ENCODE results near the gene VSTM2B.
A peak's percentile ranks its signal among the peaks of the same experiment; 100 is the strongest.

The VSTM2B gene

DNA sequence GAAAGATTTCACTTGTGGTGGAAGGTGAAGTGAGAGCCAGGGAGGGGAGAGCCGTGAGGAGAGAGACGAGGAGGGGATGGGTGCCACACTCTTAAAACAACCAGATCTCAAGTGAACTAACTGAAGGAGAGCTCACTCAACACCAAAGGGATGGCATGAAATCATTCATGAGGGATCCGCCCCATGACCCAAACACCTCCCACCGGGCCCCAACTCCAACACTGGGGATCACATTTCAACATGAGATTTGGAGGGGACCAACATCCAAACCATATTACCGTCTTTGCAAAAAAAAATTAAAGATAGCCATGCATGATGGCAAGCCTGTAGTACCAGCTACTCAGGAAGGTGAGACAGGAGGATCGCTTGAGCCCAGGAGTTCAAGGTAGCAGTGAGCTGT is 45.4 kb downstream of the VSTM2B start:
- no peak for DNase-seq

GRCh38 chr19:29573486-29573885 is 47.7 kb downstream of the VSTM2B start:
- DNase-seq = no peak

GRCh38 chr19:29574510-29574909 is 48.7 kb downstream of the VSTM2B start:
- no peak for DNase-seq

- DNase-seq = no peak
Observed at GRCh38 chr19:29576046-29576606, 50.3 kb downstream of the VSTM2B start.

GRCh38 chr19:29576761-29577648 is 51.2 kb downstream of the VSTM2B start:
- no peak for DNase-seq

GRCh38 chr19:29577649-29577963 is 51.8 kb downstream of the VSTM2B start:
- no peak for DNase-seq

- DNase-seq = no peak
Observed at GRCh38 chr19:29578349-29578748, 52.6 kb downstream of the VSTM2B start.

DNA sequence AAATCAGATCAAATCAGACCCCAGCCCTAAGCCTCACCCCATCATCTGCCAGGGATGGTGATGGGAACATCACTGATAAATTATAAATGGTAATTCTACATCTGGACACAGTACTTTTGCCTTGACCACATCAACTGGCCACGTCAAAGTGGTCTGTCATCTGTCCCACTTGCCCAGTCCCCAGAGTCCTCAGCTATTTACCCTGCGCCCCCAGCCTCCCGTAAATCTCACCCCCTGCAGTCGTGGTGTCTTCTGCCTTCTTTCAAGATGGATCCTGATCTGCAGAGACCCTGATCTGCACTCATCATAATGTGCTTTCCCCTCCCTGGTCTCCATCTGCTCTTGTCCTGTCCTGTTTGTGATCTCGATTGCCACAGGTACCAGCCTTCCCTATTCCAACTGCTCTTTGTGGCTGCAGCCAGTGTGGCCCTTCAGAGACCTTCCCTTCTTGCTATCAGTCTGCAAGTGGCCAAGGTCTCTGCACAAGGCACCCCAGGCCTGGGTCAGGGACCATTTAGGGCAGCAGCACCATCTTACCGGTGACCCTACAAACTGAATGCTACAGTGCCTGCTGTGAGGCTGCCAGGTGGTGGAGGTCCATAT is 53.6 kb downstream of the VSTM2B start:
- DNase-seq = no peak

DNA sequence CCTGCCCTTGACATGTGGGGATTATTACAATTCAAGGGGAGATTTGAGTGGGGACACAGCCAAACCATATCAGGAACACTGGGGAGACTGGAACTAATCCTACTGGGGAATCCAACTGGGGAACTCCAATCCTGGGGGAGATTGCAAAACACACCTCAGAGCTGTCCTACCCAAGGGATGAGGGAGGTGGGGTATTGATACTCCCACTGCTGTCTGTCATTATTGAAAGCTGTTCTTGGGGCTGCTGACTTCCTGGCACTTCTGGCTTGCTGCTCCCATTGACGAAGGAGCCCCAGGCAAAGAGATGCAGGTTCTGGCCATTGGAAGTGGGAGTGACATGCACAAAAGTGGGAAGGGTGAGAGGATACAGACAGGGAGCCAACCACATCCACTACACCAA is 55.6 kb downstream of the VSTM2B start:
- no peak for DNase-seq

DNA sequence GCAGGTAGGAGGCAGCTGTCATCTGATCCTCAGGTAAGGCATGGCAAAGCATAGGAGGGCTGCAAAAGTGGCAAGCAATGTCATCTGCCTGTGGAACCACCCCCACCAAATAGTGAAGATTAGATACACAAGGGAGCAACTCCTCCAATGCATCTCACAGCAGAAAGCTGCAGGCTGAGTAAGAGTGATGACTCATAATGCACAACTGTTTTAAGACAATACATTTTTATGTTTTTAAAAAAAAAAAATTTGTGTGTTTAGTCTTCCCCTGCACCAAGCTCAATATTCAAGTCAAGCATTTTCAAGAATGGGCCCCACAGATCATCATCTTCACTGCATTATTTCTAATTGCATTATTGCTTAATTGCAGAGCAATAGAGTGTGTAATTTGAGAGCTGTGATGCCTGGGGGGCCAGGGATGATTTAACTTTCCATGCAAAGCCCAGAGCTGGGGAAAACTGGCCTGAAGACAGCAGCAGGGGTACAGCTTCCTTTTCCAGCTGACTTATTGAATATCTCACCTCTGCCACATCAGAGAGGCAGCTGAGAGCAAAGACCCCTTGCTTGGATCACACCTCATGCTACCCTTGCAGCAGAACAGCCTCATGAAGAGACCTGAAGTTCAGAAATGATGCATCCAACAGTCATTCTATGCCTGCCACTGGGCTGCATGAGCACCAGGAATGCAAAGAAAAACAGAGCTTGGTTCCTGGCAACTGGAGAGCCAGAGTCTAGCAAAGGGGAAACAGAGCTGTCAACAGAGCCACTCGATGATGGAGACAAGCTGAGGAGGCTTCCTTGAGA is 57.6 kb downstream of the VSTM2B start:
- DNase-seq = no peak

GRCh38 chr19:29586401-29586800 is 60.6 kb downstream of the VSTM2B start:
- no peak for DNase-seq

DNA sequence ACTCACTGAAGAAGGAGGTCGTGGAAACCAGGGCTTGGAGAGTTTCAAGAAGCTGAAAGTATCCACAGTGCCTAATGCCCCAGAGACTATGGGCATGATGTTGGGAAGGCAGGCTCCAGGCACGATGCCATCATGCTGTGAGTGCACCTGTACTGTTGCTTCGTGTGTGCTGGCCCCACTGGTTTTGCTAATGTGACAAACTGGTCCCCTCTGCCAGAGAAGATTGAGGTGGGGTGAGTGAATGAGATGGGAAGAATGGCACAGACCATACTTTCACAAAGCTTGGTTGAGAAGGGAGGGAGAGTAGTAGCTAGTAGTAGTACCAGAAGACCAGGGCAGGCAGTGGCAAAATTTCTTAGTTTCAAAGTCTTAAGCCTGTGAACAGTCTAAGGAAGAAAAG is 61.3 kb downstream of the VSTM2B start:
- no peak for DNase-seq

- peak; percentile 35 for DNase-seq
Observed at GRCh38 chr19:29587518-29587986, 61.8 kb downstream of the VSTM2B start.

- DNase-seq = no peak
Observed at GRCh38 chr19:29588095-29588494, 62.3 kb downstream of the VSTM2B start.

DNA sequence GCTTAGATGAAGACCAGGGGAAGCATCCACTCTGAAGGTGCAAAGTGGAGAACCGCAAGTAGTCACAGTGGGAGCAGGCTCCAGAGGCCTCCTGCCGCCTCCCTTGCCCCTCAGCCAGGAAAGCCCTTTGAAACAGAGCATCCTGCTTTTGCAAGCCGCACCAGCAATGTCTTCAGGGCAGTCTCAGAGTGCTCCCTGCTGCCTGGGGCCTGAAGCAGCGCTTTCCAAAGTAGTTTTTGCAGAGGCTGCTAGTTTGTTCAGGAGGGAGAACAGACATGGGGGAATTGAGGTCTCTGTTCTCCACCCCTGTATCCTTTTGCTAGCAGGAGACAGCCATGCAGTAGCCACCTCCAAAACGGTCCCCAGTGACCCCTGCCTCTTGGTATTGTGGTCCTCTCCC is 64.5 kb downstream of the VSTM2B start:
- DNase-seq = no peak

- DNase-seq = no peak
Observed at GRCh38 chr19:29591670-29592069, 65.9 kb downstream of the VSTM2B start.

DNA sequence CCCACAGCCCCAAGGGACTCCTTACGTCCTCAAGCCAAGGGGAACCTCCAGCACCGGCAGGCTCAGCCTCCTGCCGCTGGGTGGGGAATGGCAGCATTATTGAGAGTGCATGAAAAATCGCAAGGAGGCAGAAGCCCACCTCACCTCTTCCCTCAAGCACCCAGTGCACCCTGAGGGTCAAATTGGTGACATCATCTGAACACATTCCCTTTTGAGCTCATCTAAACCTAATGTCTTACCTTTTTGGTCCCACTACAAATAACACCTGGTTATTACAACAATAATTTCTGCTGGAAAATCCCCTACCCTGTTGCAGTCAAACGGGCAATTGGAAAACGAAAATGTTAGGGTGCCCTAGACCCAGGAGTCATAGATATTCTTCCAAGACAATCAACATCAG is 68.1 kb downstream of the VSTM2B start:
- DNase-seq = no peak

DNA sequence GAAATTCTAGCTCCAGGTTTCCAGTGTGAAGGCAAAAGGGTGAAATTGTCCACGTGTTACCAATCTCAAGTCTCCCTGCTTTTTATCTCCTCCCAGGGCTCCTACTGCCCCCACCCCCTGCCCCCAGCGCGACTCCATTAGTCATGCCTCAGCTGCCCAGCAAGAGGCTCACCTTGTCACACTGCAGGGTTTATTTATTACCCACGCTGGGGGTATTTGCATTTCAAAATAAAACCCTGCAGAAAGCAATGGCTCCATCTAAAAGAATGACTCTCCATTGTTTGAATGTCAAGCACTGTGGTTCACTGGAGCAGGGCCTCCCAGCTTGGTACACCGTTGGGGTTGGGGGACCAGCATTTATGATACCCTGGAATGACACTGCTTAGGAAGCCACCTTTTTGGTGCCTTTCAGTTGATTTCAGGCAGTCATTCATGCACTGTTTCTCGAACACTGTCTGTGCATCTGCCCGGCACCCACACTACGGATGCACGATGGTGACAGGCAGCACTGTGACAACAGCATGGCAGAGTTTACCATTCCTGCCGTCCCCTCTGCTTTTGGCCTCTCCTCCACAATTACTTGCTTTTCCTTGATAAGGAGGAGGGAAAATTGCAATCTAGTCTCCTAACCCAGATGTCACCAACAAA is 70.4 kb downstream of the VSTM2B start:
- DNase-seq = peak; percentile 12

DNA sequence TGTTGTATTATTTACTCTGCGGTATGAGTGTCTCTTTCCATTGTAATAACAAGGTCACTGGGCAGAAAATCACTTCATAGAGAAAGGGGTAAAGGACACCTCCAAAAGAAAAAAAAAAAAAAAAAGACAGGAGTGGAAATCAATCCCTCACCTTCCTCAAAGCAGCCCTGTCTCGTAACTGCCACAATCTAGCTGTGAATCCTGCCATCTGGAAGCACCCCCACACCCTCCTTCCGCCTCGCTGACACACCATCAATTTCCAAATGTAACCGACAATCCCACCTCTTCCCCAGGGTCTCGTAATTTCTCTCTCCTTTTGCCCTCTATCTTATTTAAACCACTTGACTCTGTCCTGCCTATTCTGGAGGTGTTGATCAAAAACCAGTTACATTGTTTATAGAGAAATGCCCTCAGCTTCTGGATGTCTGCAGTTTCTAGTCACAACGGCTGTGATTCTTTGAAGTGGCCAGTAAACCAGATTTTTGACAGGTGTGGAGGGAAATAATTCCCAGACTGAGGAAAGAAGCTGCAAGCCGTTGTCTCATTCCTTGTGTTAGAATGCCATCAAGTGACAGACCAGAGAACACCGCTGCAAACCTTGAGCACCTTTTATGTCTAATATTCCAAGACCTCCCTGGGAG is 71.2 kb downstream of the VSTM2B start:
- peak; percentile 1 for DNase-seq

GRCh38 chr19:29598036-29598435 is 72.2 kb downstream of the VSTM2B start:
- DNase-seq = peak; percentile 1

GRCh38 chr19:29598496-29598895 is 72.7 kb downstream of the VSTM2B start:
- peak; percentile 11 for DNase-seq

- no peak for DNase-seq
Observed at GRCh38 chr19:29603308-29603707, 77.5 kb downstream of the VSTM2B start.

Measured in activated CD4-positive, CD25-positive, alpha-beta regulatory T cell treated with anti-CD3 and anti-CD28 coated beads, Interleukin-2, amount 50 U/mL, for 72 hours (primary cell).